Activated naive CD4-positive, alpha-beta T cell treated with anti-CD3 and anti-CD28 coated beads, Interleukin-2, amount 50 U/mL, for 16 hours (primary cell): ENCODE results near the gene ECT2.

Source experiments
- DNase-seq: peaks from one replicate; pipeline ENCODE4 v3.0.0-alpha.2; 2020

ECT2 gene

GRCh38 chr3:172869368-172869771 lies 118.8 kb downstream of the ECT2 start:
- DNase-seq, result no peak

DNA sequence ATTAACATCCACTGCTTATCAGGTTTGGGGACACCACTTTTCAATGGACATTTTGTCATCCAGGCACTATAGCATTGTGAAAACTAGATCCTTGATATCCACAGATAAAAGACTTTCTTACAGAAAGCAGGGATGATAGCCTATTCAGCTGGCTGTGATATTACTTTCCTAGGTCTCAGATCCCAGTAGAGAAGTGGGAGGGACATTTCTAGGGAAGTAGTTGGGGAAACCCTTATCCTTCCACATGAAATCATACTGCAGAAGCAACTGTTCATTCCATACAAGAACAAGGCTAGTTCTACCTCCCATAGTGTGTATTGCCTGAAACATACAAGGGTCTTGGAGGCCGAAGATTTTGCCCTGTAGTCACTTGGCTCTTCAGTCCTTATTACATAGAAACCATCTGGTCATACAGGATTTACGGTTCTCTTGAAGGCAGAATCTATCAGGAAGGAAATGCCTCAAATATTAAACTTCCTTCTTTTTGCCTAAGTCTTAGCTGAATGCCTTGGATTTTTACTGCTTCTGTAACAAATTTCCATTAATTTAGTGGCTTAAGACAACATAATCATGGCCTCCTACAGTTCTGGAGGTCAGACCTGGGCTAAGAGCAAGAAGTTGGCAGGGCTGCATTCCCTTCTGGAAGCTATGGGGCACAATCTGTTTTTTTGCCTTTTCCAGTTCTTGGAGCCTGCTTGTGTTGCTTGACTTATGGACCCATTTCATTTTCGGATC lies 119.4 kb downstream of the ECT2 start:
- DNase-seq, result no peak
